Glutamatergic neuron (in vitro differentiated cells): Measurements from ENCODE around the gene HSD17B3. TPM values are rescaled to one million over a fixed set of nuclear protein-coding genes. Genes with fewer than 3 reads are reported as not detected.
A peak's percentile ranks its signal among the peaks of the same experiment; 100 is the strongest.

ENCODE experiments used
- DNase-seq: peaks from one replicate; pipeline ENCODE4 v3.0.0; 2022
- H3K27ac Mint-ChIP-seq: one replicate; pipeline ENCODE4 v1.8.0; 2020; ENCODE audit warnings: mild to moderate bottlenecking, mixed read lengths, inconsistent platforms; ENCODE audit not compliant: unreplicated experiment
- H3K27me3 Mint-ChIP-seq: one replicate; pipeline ENCODE4 v1.8.0; 2020; ENCODE audit warnings: mild to moderate bottlenecking, moderate library complexity, mixed read lengths, inconsistent platforms; ENCODE audit not compliant: unreplicated experiment
- H3K36me3 Mint-ChIP-seq: one replicate; pipeline ENCODE4 v1.8.0; 2020; ENCODE audit warnings: mild to moderate bottlenecking, mixed read lengths, inconsistent platforms; ENCODE audit not compliant: unreplicated experiment
- H3K4me1 Mint-ChIP-seq: one replicate; pipeline ENCODE4 v1.8.0; 2020; ENCODE audit warnings: mild to moderate bottlenecking, low read depth, mixed read lengths, inconsistent platforms; ENCODE audit not compliant: unreplicated experiment
- H3K4me3 Mint-ChIP-seq: one replicate; pipeline ENCODE4 v1.8.0; 2020; ENCODE audit warnings: mild to moderate bottlenecking, mixed read lengths, inconsistent platforms; ENCODE audit not compliant: unreplicated experiment
- H3K9me3 Mint-ChIP-seq: one replicate; pipeline ENCODE4 v1.8.0; 2020; ENCODE audit warnings: mild to moderate bottlenecking, moderate library complexity, mixed read lengths, inconsistent platforms; ENCODE audit not compliant: unreplicated experiment
- CTCF ChIP-seq: fragments of 200-600 bp; sonication (generic); IDR thresholded peaks from one replicate; pipeline ENCODE4 v1.5.0; 2021; ENCODE audit not compliant: partially characterized antibody, unreplicated experiment
- total RNA-seq: library from RNA; stranded (reverse); fragmentation: NEBNext Ultra II Directional; extraction: Animal tissue kit (Norgen Biotek cat#: 25700); gene quantifications from one replicate; pipeline ENCODE4 v1.2.1, GENCODE V29; 2021; ENCODE audit not compliant: unreplicated experiment

The HSD17B3 gene
- total RNA-seq, 1 donor from 2014 or later: 2.2 TPM

- no peak for TF ChIP-seq CTCF
- H3K4me3 Mint-ChIP-seq: no peak overlapping the region
- H3K4me1 Mint-ChIP-seq: no peaks in the 10 kb centered on the region
- H3K36me3 Mint-ChIP-seq: peaks cover 10% of the 10 kb centered on the region
- no peak for DNase-seq
- H3K9me3 Mint-ChIP-seq: peaks cover 2% of the 10 kb centered on the region
- no peak overlapping the region for H3K27ac Mint-ChIP-seq
- H3K27me3 Mint-ChIP-seq: peaks cover 8% of the 10 kb centered on the region
Measured at GRCh38 chr9:96209407-96210271, 92.3 kb downstream of the HSD17B3 start.

GRCh38 chr9:96206156-96206751 is 95.7 kb downstream of the HSD17B3 start:
- Mint-ChIP-seq H3K4me1 (peaks cover 16% of the 10 kb centered on the region), H3K27me3 (peaks cover 6% of the 10 kb centered on the region), H3K4me3 (no peak overlapping the region), H3K9me3 (peaks cover 7% of the 10 kb centered on the region), H3K36me3 (peaks cover under 1% of the 10 kb centered on the region), H3K27ac (no peak overlapping the region)
- no peak for DNase-seq
- no peak for TF ChIP-seq CTCF

GRCh38 chr9:96204853-96205252 is 97.1 kb downstream of the HSD17B3 start:
- no peak for TF ChIP-seq CTCF
- Mint-ChIP-seq H3K9me3 (peaks cover 7% of the 10 kb centered on the region), H3K4me3 (no peak overlapping the region), H3K27ac (no peak overlapping the region), H3K27me3 (peaks cover 6% of the 10 kb centered on the region), H3K36me3 (no peaks in the 10 kb centered on the region), H3K4me1 (peaks cover 22% of the 10 kb centered on the region)
- no peak for DNase-seq

GRCh38 chr9:96203867-96204501 is 98.0 kb downstream of the HSD17B3 start:
- peaks cover 22% of the 10 kb centered on the region for H3K4me1 Mint-ChIP-seq
- H3K27ac Mint-ChIP-seq: peak overlapping the region; percentile 91
- no peaks in the 10 kb centered on the region for H3K36me3 Mint-ChIP-seq
- DNase-seq: peak; percentile 48
- H3K27me3 Mint-ChIP-seq: peaks cover 6% of the 10 kb centered on the region
- no peak for TF ChIP-seq CTCF
- H3K4me3 Mint-ChIP-seq: peak overlapping the region; percentile 30
- H3K9me3 Mint-ChIP-seq: peaks cover 7% of the 10 kb centered on the region
